GM21367 (cell line): ENCODE measurements around the gene ATM.

Experiments
- ATAC-seq: cut with Tn5 transposase; IDR thresholded peaks from one replicate; pipeline ENCODE4 v1.9.1; 2021; ENCODE audit not compliant: unreplicated experiment

Gene ATM

DNA sequence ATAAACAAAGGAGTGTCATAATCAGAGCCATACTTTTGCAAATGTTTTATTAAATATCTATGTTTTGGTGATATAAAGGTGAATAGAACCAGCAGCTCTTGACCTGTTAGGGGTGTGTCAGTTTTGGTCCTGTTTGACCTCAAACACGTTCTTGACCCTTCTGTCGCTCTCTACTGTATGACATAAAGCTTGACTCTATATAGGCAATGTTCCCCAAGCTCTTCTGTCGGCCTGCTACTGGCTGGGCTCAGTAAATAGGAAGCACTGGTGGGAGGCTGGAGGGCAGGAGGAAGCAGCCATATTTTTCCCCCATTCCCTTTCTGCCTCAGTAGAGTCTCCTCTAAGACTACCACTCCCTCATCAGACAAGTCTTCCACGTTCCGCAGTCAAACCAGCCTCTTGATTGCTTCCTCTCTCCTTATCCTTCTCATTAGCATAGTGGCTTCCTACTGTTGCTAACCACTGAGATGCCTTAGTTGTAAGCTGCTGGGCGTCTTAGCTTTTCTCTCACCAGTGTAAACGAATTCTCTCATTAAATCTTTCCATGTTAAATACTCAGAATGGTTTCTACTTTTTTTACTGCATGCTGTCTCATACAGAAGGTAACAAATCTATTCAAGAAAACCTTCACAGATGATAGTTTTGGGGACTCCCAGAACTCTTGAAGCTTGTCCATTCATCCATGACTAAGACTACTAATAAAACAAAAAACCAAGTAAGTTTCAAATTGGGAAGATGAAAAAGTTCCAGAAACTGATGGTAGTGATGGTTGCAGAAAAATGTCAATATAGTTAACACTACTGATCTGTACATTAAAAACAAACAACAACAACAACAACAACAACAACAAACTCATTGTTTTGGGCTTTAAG, 3.7 kb upstream of the ATM start:
- ATAC-seq, result no peak

DNA sequence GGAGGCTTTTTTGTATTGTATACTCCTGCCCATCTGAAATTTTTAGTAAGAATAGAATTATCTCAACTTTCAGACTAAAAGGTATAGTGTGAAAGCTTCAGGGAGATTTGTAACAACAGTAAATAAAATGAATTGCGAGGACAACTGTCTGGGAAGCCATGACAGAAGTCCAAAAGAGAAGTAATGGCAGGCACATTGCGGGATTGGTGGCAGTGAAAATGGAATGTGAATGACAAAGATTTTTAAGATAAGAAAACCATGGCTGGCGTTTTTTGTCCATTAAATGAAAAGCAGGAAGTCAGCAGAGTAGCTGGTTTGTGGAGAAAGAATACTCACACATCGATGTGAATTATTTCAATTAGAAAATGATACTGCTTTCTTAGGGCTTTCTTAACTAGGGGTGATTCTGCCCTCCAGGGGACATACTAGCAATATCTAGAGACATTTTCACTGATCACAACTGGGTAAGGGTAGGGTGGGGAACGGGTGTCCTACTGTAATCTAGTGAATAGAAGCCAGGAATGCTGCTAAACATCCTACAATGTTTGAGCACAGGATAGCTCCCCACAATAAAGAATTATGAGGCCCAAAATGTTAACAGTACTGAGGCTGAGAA, 2.0 kb upstream of the ATM start:
- ATAC-seq, result no peak

DNA sequence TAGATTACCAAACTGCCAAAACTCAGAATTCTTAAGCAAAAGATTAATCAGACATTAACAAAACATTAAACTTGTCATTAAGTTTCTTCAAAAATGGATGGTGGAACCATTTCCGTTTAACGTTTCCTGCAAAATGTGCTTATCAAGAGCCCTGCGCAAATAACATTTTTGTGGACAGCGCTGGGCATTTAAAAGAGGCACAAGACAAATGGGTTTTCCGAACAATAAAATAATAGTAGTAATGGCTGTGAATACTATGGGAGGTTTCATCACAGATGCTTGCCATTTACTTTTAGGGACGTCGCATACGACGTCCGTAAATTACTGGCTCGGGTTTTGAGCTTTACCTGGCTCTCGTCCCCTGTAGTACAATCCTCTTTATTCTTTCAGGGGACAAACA, 1.5 kb upstream of the ATM start:
- no peak for ATAC-seq

DNA sequence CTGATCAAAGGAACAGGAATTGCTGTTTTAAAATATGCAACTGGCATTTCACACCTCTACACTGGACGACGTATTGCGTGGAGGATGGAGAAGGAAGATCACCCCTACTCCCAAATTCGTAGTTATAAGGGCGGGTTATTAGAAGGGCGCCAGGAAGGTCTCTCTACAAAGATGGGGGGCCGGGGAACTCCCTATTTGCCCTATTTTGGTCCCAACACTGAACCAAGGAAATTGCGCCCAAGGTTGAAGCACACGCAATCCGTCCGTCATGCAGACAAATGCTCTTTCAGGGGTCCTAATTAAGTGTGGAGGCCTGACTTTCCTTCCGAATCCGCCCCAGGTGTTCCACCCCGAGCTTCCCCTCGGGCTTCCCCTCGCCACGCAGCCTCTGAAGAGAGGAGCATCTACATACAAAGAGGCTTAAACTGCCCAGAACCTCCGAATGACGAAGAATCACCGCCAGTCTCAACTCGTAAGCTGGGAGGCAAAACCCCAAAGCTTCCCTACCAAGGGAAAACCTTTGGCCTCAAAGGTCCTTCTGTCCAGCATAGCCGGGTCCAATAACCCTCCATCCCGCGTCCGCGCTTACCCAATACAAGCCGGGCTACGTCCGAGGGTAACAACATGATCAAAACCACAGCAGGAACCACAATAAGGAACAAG, 825 bp upstream of the ATM start:
- peak; percentile 1 for ATAC-seq

DNA sequence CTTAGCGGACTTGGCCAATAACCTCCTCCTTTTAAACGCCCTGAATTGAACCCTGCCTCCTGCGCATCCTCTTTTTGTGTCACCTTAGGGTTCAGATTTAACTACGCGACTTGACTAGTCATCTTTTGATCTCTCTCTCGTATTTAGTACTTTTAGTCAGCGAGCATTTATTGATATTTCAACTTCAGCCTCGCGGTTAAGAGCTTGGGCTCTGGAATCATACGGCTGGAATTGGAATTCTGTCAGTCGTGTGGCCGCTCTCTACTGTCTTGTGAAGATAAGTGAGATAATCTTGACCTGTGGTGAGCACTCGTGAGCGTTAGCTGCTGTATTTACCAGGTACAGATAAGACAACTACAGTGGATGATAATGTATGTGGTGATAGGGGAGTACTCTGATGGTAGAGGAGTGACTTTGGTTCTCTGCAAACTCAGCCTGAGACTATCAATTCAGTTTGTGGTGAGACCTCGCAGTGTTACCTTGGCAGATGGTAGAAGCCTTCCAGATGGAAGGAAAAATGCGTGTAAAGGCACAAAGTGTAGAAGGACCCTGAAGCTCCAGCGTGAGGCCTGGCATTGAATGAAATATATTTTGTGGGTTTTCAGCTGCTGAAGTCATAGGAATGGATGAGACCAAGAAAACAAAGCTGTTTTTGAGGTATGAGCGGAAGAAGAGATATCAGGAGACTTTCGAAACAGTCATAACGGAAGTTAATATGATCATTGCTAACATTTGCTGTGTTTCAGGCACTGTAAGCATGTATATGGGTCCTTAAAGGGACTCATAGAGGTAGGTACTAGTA, 682 bp downstream of the ATM start:
- ATAC-seq, result peak; percentile 32

DNA sequence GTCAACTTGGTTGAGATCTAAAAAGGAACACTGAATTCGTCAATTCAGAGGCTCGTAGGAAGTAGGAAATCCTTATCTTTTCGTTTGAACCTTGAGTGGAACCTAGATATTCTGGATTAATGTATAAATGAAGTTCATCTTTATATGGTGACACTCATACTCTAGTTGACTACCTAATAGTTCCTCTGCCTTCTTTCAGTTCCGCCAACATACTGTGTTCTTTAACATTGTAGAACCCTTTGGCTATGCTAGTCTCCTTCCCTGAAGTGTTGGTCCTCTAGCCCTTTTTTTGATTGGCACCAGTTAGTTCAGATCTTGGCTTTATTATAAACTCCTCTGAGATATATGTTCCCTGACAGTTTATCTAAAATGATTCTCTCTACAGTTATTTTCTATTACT, 1.5 kb downstream of the ATM start:
- ATAC-seq, result no peak

DNA sequence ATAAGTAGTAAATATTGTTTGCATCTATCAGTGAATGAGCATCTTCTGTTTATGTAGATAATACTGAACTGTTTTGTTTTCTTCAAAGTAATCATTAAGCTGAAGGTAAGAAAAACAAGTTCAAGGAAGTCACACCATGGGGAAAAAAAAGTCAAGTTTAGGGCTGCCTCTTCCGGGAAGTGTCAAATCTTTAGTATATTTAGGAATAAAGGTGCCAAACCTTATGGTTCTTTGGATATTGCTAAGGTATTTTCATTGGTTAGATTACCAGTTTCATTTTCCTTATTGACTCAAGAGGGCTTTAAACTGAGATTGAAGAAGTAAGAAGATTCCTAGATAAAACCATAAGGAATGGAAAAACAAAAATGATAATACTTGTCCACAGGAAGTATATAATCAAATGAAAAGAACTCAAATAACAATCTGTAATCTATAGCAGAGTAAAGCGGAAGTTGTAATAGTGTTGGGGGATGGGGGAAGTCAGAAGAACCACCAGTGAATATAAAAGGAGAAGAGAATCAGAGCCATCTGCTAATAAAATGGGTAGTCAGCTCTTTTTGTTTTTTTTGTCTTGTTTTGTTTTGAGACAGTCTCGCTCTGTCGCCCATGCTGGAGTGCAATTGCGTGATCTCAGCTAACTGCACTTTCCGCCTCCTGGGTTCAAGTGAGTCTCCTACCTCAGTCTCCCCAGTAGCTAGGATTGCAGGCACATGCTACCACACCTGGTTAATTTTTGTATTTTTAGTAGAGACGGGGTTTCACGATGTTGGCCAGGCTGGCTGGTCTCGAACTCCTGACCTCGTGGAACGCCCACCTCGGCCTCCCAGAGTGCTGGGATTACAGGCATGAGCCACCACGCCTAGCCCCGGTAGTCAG, 2.3 kb downstream of the ATM start:
- ATAC-seq, result no peak

DNA sequence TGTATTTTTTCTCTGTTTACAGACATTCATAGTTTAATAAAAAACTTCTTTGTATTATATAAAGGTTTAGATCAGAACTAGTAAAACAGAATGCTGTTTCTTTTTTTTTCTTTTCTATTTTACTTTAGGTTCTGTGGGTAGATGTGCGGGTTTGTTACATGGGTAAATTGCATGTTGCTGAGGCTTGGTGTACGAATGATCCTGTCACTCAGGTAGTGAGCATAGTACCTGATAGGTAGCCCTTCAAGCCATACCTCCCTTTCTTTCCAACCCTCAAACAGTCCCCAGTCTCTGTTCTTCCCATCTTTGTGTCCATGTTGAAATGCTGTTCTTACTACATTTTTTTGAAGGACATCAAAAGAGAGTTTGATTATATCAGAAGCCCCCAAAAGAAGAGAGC, 3.2 kb downstream of the ATM start:
- ATAC-seq, result no peak

DNA sequence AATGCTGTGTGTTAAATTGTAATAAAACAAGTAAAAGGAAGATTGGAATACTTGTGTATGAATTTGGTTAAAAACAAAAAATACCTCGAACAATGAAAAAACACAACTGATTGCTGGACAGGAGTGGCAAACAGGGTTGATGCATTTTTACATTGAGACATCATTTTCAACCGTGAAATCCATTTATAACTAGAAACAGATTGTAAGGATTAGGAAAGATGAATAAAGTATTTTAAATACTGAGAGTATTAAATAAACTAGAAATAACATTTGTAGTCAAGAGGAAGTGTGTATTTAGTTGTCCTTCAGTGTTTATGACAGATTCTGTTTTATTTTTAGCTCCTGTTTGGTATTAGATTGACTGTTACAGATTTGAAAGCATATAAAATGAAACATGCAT, 5.4 kb downstream of the ATM start:
- no peak for ATAC-seq

DNA sequence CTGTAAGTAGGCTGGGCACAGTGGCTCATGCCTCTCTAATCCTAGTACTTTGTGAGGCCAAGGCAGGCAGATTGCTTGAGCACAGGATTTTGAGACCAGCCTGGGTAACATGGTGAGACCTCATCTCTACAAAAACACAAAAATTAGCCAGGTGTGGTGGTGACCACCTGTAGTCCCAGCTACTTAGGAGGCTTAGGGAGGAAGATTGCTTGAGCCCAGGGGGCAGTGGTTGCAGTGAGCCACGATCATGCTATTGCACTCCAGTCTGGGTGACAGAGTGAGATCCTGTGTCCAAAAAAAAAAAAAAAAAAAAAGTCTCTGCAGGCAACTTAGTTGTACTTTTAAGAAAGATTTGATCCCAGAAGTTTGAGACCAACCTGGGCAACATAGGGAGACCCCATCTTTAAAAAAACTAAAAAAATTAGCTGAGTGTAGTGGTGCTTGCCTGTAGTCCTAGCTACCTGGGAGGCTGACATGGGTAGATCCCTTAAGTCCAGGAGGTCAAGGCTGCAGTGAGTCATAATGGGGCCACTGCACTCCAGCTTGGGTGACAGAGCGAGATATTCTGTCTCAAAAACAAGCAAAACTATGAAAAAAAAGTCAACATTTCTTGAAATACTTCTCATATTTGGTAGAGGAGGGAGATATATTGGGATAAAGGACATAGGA, 10.5 kb downstream of the ATM start:
- ATAC-seq, result no peak

DNA sequence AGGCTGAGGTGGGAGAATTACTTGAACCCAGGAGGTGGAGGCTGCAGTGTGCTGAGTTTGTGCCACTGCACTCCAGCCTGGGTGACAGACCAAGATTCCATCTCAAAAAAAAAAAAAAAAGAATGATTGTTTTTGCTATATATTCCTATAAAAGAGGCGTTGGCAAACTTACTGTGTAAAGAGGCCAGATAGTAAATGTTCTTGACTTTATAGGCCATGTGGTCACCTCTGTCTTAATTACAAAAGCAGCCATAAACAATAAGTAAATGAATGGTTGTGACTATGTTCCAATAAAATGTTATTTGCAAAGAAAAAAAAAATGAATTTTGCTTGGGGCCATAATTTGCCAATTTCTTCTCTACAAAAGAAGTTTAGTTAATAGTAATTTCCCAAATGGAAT, 12.3 kb downstream of the ATM start:
- no peak for ATAC-seq

DNA sequence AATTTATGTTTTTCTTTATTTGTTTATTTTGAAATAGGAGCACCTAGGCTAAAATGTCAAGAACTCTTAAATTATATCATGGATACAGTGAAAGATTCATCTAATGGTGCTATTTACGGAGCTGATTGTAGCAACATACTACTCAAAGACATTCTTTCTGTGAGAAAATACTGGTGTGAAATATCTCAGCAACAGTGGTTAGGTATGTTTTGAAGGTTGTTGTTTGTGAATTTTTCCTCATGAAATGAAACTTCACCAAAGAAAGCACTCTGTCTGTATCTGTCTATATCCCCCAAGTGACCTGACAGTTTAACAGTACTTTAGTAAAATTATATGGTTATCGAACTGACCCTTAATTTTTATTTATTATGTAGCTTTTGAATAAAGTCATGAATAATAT, 12.8 kb downstream of the ATM start:
- no peak for ATAC-seq

DNA sequence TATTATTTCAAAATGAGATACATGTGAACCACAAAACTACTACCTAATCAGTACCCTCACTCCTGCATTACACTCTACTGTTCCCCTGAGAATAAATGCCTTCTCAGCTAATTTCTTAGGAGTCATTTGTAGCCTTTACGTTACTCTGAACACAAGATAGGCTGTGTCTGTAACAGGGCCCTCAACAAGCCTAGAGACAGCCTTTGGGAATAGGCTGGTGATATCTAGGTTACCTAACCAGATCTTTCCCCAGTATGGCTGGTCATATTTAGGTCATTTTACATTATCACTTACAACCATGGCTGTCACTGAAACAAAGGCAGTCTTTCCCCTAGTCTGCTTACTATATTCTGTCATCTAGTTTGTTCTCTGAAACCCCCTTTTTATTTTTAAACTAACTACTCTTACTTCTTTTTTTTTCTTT, 14.2 kb downstream of the ATM start:
- peak; percentile 37 for ATAC-seq

DNA sequence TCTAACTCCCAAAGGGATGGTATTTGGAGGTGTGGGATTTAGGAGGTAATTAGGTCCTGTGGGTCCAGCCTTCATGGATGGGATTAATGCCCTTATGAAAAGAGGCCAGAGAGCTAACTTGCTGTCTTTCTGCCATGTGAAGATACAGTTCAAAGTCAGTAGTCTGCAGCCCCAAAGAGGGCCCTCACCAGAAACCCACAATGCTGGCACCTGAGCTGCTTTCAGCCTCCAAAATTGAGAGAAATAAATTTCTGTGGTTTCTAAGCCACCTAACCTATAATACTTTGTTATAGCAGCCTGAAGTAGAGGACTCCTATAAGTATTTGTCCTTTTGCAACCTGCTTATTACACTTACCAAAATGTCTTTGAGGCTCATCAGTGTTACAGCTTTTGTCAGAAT, 16.2 kb downstream of the ATM start:
- ATAC-seq, result no peak

DNA sequence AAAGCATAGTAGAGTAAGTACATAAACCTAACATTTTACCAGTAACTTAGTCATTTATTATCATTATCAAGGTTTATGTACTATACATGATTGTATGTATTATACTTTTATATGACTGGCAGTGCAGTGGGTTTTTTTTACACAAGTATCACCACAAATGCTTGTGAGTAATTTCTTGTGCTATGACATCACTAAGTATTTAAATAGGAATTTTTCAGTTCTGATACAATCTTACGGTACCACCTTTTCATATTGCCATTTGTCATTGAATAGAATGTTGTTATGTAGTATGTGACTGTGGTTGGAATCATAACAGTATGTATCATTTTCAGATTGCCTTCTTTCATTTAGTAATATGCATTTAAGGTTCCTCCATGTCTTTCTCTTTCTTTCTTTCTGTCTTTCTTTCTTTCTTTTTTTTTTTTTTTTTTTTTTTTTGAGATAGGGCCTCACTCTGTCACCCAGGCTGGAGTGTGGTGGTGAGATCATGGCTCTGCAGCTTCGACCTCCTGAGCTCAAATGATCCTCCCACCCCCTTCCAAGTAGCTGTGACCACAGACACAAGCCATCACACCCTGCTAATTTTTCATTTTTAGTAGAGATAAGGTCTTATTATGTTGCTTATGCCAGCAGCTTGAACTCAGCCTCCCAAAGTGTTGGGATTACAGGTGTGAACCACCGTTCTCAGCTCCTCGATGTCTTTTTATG, 18.6 kb downstream of the ATM start:
- ATAC-seq, result no peak

DNA sequence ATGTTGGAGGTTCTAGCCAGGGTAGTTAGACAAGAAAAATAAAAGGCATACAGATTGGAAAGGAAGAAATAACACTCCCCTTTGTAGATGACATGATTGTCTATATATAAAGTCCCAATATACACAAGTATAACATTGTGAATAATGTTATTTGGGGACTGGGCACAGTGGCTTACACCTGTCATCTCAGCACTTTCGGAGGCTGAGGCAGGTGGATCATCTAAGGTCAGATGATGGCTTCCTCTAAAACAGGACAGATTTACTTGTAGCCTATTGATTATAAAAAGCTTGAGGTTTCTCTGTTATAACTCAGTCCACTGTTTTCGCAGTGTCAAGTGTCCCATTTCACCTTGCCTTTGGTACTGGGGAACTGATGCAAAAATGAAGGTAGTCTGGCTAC, 19.6 kb downstream of the ATM start:
- ATAC-seq, result no peak

DNA sequence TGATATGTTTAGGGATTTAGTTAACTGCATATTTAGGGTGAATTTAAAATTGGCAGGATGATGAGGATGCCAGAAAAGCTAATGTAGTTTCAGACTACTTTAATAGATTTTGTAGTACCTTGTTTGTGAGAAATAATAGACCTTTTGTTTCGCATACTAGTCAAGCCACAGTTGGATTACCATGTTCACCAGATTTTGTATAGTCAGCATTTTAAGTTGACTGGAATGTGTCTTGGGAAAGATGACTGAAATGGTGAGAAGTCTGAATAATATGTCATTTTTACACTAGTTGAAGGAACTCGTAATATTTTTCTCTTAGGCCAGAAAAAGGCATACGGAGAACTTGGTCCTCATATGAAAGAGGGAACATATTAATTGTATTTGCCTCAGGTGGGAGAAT, 23.4 kb downstream of the ATM start:
- ATAC-seq, result no peak

DNA sequence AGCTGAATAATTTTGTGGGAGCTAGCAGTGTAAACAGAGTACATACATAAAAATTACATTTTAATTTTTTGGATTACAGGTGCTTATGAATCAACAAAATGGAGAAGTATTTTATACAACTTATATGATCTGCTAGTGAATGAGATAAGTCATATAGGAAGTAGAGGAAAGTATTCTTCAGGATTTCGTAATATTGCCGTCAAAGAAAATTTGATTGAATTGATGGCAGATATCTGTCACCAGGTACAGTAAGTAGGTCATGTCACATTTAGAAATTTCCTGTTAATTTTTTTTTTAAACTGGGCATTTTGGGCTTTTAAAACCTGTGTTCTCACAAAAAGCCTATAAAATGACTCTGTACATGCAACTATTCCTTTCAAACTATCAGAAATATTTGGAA, 24.0 kb downstream of the ATM start:
- ATAC-seq, result no peak

DNA sequence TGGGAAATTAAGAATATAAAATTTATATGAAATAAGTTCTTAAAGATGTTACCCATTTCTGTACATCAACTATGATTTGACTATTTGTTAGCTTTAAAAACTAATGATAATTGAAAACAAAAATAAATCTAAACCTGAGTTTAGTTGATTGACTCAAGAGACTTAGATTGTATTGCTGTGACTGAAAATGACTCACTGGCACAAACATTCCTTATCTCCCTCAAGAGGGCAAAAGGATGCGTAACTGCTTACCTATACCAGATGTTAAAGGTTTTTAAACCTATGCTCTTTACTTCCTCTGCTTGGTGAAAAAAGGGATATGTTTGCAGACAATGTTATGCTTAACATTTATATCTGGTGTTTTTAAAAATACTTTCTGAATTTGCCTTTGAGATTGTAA, 30.3 kb downstream of the ATM start:
- ATAC-seq, result no peak
